Activated CD4-positive, alpha-beta T cell treated with anti-CD3 and anti-CD28 coated beads, Interleukin-2, amount 50 U/mL, for 4 hours (primary cell): Measurements from ENCODE around the gene STYK1.
"Not testable (repeated sequence)": the region's sequence is repeated elsewhere in the genome, so short reads cannot be mapped to it uniquely, and the experiment has no call there.

Experiments
- DNase-seq, 2 experiments: peaks; one replicate each; pipeline ENCODE4 v3.0.0-alpha.2; 2020

STYK1 gene

GRCh38 chr12:10688042-10688441 is 14.2 kb upstream of the STYK1 start:
- DNase-seq = no peak

- DNase-seq = no peak
Measured at GRCh38 chr12:10672231-10672868, 1.5 kb downstream of the STYK1 start.

- DNase-seq = no peak
Measured at GRCh38 chr12:10669533-10669932, 4.3 kb downstream of the STYK1 start.

- DNase-seq = no peak
Measured at GRCh38 chr12:10668526-10668925, 5.3 kb downstream of the STYK1 start.

GRCh38 chr12:10667581-10667980 is 6.3 kb downstream of the STYK1 start:
- DNase-seq = no peak

GRCh38 chr12:10664499-10664898 is 9.4 kb downstream of the STYK1 start:
- DNase-seq = no peak

DNA sequence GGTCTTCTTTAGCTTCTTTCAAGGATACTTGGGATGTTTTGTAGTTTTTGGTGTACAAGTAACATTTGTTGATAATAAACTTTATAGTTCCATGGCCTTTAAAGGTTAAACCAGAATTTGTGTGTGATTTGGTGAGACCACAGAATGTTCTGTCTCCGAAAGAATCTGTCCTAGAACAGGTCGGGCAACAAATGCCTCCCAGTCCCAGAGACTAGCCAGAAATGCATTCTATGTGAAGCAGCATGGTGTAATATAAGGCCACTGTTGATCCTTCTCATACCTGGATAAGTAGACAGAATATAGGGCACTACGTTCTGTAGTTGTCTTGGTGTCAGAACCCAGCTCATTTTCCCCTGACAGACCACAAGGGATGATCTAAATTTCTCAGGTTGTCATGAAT is 10.0 kb downstream of the STYK1 start:
- DNase-seq = no peak

- DNase-seq = no peak
Measured at GRCh38 chr12:10661338-10661737, 12.5 kb downstream of the STYK1 start.

DNA sequence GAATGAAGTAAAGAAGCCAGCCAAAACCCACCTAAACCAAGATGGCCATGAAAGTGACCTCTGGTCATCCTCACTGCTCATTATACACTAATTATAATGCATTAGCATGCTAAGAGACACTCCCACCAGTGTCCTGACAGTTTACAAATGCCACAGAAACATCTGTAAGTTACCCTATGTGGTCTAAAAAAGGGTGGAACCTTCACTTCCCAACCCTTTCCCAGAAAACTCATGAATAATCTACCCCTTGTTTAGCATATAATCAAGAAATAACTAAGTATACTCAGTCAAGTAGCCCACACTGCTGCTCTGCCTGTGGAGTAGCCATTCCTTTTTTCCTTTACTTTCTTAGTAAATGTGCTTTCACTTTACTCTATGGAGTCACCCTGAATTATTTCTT is 19.8 kb downstream of the STYK1 start:
- DNase-seq = no peak

- DNase-seq = no peak
Measured at GRCh38 chr12:10652192-10652591, 21.7 kb downstream of the STYK1 start.

- DNase-seq = not testable (repeated sequence)
Measured at GRCh38 chr12:10646576-10646975, 27.3 kb downstream of the STYK1 start.

- no peak for DNase-seq
Measured at GRCh38 chr12:10645910-10646309, 27.9 kb downstream of the STYK1 start.

- no peak for DNase-seq
Measured at GRCh38 chr12:10641735-10642500, 31.9 kb downstream of the STYK1 start.

GRCh38 chr12:10638728-10639127 is 35.1 kb downstream of the STYK1 start:
- no peak for DNase-seq

- DNase-seq = no peak
Measured at GRCh38 chr12:10636611-10637010, 37.2 kb downstream of the STYK1 start.

GRCh38 chr12:10636124-10636523 is 37.7 kb downstream of the STYK1 start:
- no peak for DNase-seq

GRCh38 chr12:10635306-10635705 is 38.5 kb downstream of the STYK1 start:
- DNase-seq = no peak

GRCh38 chr12:10634427-10634826 is 39.4 kb downstream of the STYK1 start:
- no peak for DNase-seq

- no peak for DNase-seq
Measured at GRCh38 chr12:10633541-10633940, 40.3 kb downstream of the STYK1 start.

DNA sequence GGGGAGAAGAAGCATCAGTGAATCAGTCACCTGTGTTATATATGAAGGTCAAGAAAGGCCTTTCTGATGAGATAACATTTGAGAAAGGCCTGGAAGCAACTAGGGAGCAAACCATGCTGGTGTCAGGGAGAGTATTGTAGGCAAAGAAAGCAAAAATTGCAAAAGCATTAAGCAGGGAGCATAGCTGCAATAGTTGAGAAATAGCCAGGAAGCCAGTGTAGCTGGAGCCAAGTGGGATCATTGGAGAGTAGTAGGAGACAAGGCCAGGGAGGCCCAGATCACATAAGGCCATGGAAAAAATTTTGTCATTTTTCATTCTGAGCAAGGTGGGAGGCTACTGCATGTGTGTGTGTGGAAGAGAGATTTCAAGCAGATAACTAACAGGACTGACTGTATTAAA is 41.6 kb downstream of the STYK1 start:
- DNase-seq = no peak

DNA sequence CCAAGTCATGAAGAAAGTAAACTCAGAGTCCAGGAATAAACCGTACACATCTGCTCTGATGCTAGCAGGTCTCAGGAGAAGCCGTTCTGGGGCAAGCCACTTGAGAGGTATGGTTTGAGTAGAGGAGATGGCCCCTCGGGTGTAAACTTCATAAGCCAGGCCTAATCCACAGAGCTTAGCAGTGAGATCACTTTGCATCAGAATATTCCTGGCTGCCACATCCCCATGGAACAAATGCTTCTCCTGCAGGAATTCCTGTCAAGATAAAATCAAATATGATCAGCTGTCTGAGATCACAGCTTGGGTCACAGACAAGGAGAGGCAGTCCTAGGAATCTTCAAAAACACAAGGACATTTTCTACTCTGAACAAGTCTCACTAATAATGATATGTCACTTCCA is 49.2 kb downstream of the STYK1 start:
- DNase-seq = no peak

DNA sequence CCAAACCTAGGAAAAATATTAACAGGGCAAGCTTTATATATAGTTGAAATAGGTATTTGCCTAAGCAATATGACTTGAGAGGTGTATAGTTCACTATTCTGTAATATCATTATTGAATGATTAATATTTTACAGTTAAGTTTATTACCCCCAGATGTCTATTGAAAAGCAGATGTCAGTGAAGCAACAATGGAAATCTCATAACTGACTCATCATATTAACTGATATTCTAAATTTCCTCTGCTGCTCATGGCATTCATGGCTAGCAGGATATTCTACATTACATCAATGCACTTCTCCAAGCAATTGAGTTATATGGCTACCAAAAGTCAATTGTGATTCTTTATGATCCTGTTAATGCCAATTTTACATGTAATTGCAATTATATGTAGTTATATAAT is 50.7 kb downstream of the STYK1 start:
- DNase-seq = no peak

DNA sequence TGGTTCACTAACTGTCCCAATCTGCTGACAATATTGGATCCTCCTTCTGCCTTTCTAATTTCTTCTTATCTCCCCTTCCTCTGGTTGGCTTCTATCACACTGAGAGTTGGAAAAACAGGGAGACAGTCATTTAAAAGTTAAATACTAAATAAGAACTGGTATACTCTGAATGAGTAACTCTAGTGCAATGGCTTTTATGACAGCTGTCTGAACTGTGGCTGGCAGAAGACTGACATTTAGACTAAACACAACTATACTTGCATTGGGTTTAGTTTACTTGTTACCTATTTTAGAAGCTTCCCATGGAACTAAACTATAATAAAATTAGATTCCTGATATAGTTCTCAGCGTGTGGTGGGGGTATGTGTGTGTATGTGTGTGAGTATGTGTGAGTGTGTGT is 52.6 kb downstream of the STYK1 start:
- no peak for DNase-seq

DNA sequence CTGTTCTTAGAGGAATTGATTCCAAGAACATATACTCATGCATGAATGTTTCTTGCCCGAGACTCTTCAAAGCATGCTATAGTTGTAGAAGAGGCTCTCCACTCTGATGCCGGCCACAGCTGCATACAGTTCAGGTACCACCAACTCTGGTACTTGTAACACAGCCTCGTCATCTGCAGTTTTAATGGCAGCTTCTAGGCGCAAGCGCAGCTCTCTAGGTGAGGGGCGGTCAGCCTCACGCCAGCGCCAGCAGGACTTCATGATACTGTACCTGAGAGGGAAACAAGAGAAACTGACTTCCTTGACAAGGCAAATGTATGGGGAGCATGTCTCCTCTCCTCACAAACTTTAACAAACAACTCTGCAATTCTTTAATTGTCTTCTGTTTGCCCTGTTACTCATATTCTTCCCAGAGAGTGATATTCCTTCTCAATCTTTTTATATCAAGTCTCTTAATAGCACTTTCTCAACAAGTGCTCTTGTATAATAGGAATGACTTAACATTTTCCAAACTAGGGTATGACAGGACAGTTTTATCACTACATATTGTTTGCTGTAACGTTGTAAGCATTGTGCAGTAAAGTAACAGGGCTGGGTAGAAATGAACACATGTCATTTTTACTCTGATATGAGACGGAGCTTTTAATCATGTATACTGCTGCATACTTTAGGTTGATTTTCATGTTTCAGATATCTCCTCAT is 53.6 kb downstream of the STYK1 start:
- no peak for DNase-seq
